Stomach (tissue), 4 donors: ENCODE results near the gene ZNF888.

Source experiments
- POLR2AphosphoS5 ChIP-seq, 3 donors: sonication (generic); formaldehyde crosslinking; IDR thresholded peaks; one replicate each; pipeline ENCODE4 v1.6.1; 2016; ENCODE audit warnings: antibody characterized with exemption in 3 of 3
- TF ChIP-seq, protein P1 (sequence below), 7 experiments: fragments of 450-650 bp in 4 of 7; fragments of 200-600 bp in 3 of 7; sonication (generic) in 3 of 7; IDR thresholded peaks; one replicate each; pipeline ENCODE4 v1.5.1; 2016 to 2019; ENCODE audit warnings: antibody characterized with exemption in 7 of 7, control low read depth in 2 of 7, mild to moderate bottlenecking in 1 of 7

DNA sequence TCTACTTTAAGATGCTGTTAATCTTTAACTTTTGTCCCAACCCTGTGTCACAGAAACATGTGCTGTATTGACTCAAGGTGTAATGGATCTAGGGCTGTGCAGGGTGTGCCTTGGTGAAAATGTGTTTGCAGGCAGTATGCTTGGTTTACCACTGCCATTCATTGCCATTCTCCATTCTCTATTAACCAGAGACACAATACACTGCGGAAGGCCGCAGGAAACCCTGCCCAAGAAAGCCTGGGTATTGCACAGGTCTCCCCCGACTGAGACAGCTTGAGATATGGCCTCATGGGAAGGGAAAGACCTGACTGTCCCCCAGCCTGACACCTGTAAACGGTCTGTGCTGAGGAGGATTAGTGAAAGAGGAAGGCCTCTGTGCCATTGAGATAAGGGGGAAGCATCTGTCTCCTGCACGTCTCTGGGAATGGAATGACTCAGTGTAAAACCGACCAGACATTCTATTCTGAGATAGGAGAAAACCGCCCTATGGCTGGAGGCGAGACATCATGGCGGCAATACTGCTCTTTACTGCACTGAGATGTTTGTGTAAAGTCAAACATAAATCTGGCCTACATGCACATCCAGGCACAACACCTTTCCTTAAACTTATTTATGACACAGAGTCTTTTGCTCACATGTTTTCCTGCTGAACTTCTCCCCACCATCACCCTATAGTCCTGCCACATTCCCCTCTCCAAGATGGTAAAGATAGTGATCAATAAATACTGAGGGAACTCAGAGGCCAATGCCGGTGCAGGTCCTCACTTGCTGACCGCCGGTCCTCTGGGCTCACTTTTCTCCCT lies 13.1 kb upstream of the ZNF888 start:
- TF ChIP-seq POLR2AphosphoS5 (IDR thresholded peaks at IDR 0.05) = peak in 2 of 3 donors; percentile 68 to 70
- TF ChIP-seq, protein P1, sequence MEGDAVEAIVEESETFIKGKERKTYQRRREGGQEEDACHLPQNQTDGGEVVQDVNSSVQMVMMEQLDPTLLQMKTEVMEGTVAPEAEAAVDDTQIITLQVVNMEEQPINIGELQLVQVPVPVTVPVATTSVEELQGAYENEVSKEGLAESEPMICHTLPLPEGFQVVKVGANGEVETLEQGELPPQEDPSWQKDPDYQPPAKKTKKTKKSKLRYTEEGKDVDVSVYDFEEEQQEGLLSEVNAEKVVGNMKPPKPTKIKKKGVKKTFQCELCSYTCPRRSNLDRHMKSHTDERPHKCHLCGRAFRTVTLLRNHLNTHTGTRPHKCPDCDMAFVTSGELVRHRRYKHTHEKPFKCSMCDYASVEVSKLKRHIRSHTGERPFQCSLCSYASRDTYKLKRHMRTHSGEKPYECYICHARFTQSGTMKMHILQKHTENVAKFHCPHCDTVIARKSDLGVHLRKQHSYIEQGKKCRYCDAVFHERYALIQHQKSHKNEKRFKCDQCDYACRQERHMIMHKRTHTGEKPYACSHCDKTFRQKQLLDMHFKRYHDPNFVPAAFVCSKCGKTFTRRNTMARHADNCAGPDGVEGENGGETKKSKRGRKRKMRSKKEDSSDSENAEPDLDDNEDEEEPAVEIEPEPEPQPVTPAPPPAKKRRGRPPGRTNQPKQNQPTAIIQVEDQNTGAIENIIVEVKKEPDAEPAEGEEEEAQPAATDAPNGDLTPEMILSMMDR (IDR thresholded peaks at IDR 0.05) = no peak
